Gastroesophageal sphincter (tissue), 4 donors: ENCODE results near the gene CACNG7. TPM values are rescaled to one million over a fixed set of nuclear protein-coding genes. Genes with fewer than 3 reads are reported as not detected.

Source experiments
- ATAC-seq: fragments of 150-250 bp; one replicate; pipeline ENCODE4 v1.9.1; 2016; ENCODE audit warnings: mild to moderate bottlenecking, moderate library complexity
- H3K27ac ChIP-seq, 4 donors: fragments of 200-600 bp; sonication (generic) in 3 of 4; 1 replicate in 3 of 4; 2 replicates in 1 of 4; pipeline ENCODE4 v1.5.1; 2016 to 2019
- H3K27me3 ChIP-seq: fragments of 200-600 bp; sonication (generic); one replicate; pipeline ENCODE4 v1.5.1; 2019
- H3K36me3 ChIP-seq, 2 donors: fragments of 200-600 bp; sonication (generic); one replicate each; pipeline ENCODE4 v1.5.1; 2019; ENCODE audit warnings: control low read depth in 1 of 2
- H3K4me1 ChIP-seq, 3 donors: fragments of 200-600 bp; sonication (generic); 1 replicate in 2 of 3; 2 replicates in 1 of 3; pipeline ENCODE4 v1.5.1; 2016 to 2019; ENCODE audit warnings: control low read depth in 2 of 3
- H3K4me3 ChIP-seq, 2 donors: fragments of 200-600 bp; sonication (generic); one replicate each; pipeline ENCODE4 v1.5.1; 2019; ENCODE audit warnings: mild to moderate bottlenecking in 1 of 2, moderate library complexity in 1 of 2
- H3K9me3 ChIP-seq, 3 donors: fragments of 200-600 bp; sonication (generic); one replicate each; pipeline ENCODE4 v1.5.1; 2017 to 2019; ENCODE audit warnings: control low read depth in 2 of 3
- CTCF ChIP-seq, 4 experiments: fragments of 200-600 bp in 2 of 4; fragments of 450-650 bp in 2 of 4; sonication (generic) in 1 of 4; IDR thresholded peaks; one replicate each; pipeline ENCODE4 v1.5.1; 2017 to 2019; ENCODE audit warnings: antibody characterized with exemption in 4 of 4, mild to moderate bottlenecking in 2 of 4, moderate library complexity in 2 of 4
- EP300 ChIP-seq: sonication (generic); formaldehyde crosslinking; IDR thresholded peaks from one replicate; pipeline ENCODE4 v1.6.1; 2017; ENCODE audit warnings: antibody characterized with exemption, mild to moderate bottlenecking
- POLR2A ChIP-seq, 2 donors: fragments of 450-650 bp; IDR thresholded peaks; one replicate each; pipeline ENCODE4 v1.6.1; 2017; ENCODE audit warnings: antibody characterized with exemption in 2 of 2, mild to moderate bottlenecking in 2 of 2, moderate library complexity in 1 of 2
- POLR2AphosphoS5 ChIP-seq: sonication (generic); formaldehyde crosslinking; IDR thresholded peaks from one replicate; pipeline ENCODE4 v1.6.1; 2017; ENCODE audit warnings: antibody characterized with exemption
- WGBS, 2 donors: methylation state at CpG; one replicate each; pipeline ENCODE4 v1.1.5; 2018; ENCODE audit warnings: low coverage in 1 of 2; 5-methylcytosine and 5-hydroxymethylcytosine counted together
- total RNA-seq, 4 donors: library from RNA; depleted of rRNA; stranded (reverse); fragments of >200 nt; gene quantifications; one replicate each; pipeline ENCODE4 v1.1.0, GENCODE V29; 2016

CACNG7 gene
- total RNA-seq, 4 donors from 2014 or later = not detected

- WGBS, 2 donors = 70 to 100% methylated on average over 2 of the region's 9 CpGs
- Histone ChIP-seq H3K36me3 (no peaks in the 10 kb centered on the region), H3K9me3 (no peaks in the 10 kb centered on the region), H3K4me1 (no peaks in the 10 kb centered on the region), H3K4me3 (no peak overlapping the region), H3K27ac (no peak overlapping the region), H3K27me3 (peaks cover 94% of the 10 kb centered on the region)
- no peak for ATAC-seq
- TF ChIP-seq CTCF (IDR thresholded peaks at IDR 0.05) (no peak), POLR2AphosphoS5 (no peak), EP300 (no peak), POLR2A (IDR thresholded peaks at IDR 0.05) (no peak)
Measured at GRCh38 chr19:53951947-53952346, 42.9 kb downstream of the CACNG7 start.

- no peaks in the 10 kb centered on the region for H3K36me3 ChIP-seq
Measured at GRCh38 chr19:53953383-53953782, 44.3 kb downstream of the CACNG7 start.

GRCh38 chr19:53957448-53958167 lies 48.5 kb downstream of the CACNG7 start:
- Histone ChIP-seq H3K9me3 (no peaks in the 10 kb centered on the region), H3K4me1 (no peaks in the 10 kb centered on the region), H3K36me3 (no peaks in the 10 kb centered on the region), H3K27me3 (peaks cover 95% of the 10 kb centered on the region), H3K4me3 (no peak overlapping the region), H3K27ac (no peak overlapping the region)
- ATAC-seq = no peak
- WGBS, 2 donors = 2 to 12% methylated on average over 3 to 12 of the region's 15 CpGs
- TF ChIP-seq EP300 (no peak), CTCF (IDR thresholded peaks at IDR 0.05) (no peak), POLR2A (IDR thresholded peaks at IDR 0.05) (no peak), POLR2AphosphoS5 (no peak)

More at GRCh38 chr19:53953383-53953782, 44.3 kb downstream of the CACNG7 start:
- 50 to 83% methylated on average over 1 to 5 of the region's 8 CpGs for WGBS, 2 donors
- no peak overlapping the region for H3K27ac ChIP-seq
- H3K4me3 ChIP-seq = no peak overlapping the region
- ATAC-seq = no peak
- no peaks in the 10 kb centered on the region for H3K4me1 ChIP-seq
- no peaks in the 10 kb centered on the region for H3K9me3 ChIP-seq
- peaks cover 94% of the 10 kb centered on the region for H3K27me3 ChIP-seq
- TF ChIP-seq EP300 (no peak), POLR2AphosphoS5 (no peak), POLR2A (IDR thresholded peaks at IDR 0.05) (no peak), CTCF (IDR thresholded peaks at IDR 0.05) (no peak)

GRCh38 chr19:53958168-53958571 lies 49.1 kb downstream of the CACNG7 start:
- no peak overlapping the region for H3K27ac ChIP-seq
- TF ChIP-seq POLR2AphosphoS5 = no peak
- TF ChIP-seq EP300 = no peak
- TF ChIP-seq CTCF (IDR thresholded peaks at IDR 0.05) = no peak
- no peak for TF ChIP-seq POLR2A (IDR thresholded peaks at IDR 0.05)
- 0 to 3% methylated on average over 1 to 5 of the region's 14 CpGs for WGBS, 2 donors
- ATAC-seq = no peak
- H3K36me3 ChIP-seq = no peaks in the 10 kb centered on the region
- no peak overlapping the region for H3K4me3 ChIP-seq
- peaks cover 95% of the 10 kb centered on the region for H3K27me3 ChIP-seq
- H3K4me1 ChIP-seq = peaks cover 0 to 5% (median 0%) of the 10 kb centered on the region in 3 donors
- no peaks in the 10 kb centered on the region for H3K9me3 ChIP-seq
